Vagina (tissue), 2 donors: ENCODE measurements around the gene MYF6.

Experiments used
- POLR2A ChIP-seq, 2 donors: fragments of 450-650 bp; IDR thresholded peaks; one replicate each; pipeline ENCODE4 v1.6.1; 2017; ENCODE audit warnings: antibody characterized with exemption in 2 of 2, mild to moderate bottlenecking in 2 of 2, moderate library complexity in 2 of 2
- POLR2AphosphoS5 ChIP-seq, 2 donors: sonication (generic); formaldehyde crosslinking; IDR thresholded peaks; one replicate each; pipeline ENCODE4 v1.9.0; 2017; ENCODE audit warnings: antibody characterized with exemption in 2 of 2, mild to moderate bottlenecking in 2 of 2, low read depth in 1 of 2; ENCODE audit not compliant: insufficient read depth in 1 of 2
- TF ChIP-seq, protein P1 (sequence below), 3 experiments: fragments of 450-650 bp in 2 of 3; fragments of 200-600 bp in 1 of 3; sonication (generic) in 1 of 3; IDR thresholded peaks; one replicate each; pipeline ENCODE4 v1.5.1; 2017 to 2019; ENCODE audit warnings: antibody characterized with exemption in 3 of 3, mild to moderate bottlenecking in 2 of 3, moderate library complexity in 2 of 3

DNA sequence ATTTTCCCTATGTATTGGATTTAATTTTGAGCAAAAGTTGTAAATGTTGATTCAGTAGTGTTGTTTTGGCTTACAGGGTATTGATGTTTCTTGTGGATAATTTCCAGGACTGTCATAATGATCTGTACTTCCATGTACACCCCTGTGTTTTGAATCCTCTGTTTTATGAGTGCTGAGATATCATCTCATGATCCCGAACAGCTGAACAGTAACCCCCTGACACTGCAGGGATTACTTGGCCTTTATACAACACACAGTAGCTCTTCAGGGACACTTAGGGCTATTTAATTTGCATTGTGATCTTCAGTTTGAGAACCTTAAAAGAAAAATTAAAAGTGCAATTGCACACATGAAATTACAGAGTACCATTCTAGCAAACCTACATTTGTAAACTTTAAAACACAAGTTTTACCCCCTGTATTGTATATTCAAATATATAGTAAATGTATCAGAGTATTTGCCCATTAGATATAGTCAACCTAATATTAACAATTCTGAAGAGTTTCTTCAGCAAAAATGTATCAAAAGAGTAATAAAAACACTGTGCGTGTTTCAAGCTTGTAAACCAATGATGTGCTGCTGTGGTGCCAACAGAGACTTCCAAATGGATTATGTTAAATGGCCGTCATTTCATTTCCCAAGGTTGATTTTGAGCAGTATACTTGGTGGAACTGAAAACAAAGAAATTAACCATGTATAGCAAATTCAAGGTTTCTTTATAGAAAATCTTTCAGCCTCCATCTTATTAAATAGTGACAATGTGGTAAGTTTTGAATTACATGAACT lies 27.9 kb upstream of the MYF6 start:
- TF ChIP-seq, protein P1, sequence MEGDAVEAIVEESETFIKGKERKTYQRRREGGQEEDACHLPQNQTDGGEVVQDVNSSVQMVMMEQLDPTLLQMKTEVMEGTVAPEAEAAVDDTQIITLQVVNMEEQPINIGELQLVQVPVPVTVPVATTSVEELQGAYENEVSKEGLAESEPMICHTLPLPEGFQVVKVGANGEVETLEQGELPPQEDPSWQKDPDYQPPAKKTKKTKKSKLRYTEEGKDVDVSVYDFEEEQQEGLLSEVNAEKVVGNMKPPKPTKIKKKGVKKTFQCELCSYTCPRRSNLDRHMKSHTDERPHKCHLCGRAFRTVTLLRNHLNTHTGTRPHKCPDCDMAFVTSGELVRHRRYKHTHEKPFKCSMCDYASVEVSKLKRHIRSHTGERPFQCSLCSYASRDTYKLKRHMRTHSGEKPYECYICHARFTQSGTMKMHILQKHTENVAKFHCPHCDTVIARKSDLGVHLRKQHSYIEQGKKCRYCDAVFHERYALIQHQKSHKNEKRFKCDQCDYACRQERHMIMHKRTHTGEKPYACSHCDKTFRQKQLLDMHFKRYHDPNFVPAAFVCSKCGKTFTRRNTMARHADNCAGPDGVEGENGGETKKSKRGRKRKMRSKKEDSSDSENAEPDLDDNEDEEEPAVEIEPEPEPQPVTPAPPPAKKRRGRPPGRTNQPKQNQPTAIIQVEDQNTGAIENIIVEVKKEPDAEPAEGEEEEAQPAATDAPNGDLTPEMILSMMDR (IDR thresholded peaks at IDR 0.05): no peak
- TF ChIP-seq POLR2AphosphoS5 (IDR thresholded peaks at IDR 0.05; ENCODE audit: insufficient read depth in 1 of 2, low read depth in 1 of 2): no peak
- TF ChIP-seq POLR2A (IDR thresholded peaks at IDR 0.05): no peak
